ENCODE data around the gene TECTB. TPM values are rescaled to one million over a fixed set of nuclear protein-coding genes. Genes with fewer than 3 reads are reported as not detected.

TECTB gene
- total RNA-seq, 1 experiment from 2014 or later = 0.07 TPM

- Histone ChIP-seq H4K20me1 (ENCODE audit: insufficient read depth) (no peaks in the 10 kb centered on the region), H3K27me3 (ENCODE audit: insufficient read depth, low read length) (no peaks in the 10 kb centered on the region), H3K4me3 (replicated peaks in 1 of 2; ENCODE audit: low read depth in 1 of 2, low read length in 2 of 2) (no peak overlapping the region), H3K27ac (ENCODE audit: low read depth, low read length) (peak overlapping the region; percentile 60), H3K36me3 (ENCODE audit: control insufficient read depth in 1 of 2, insufficient read depth in 2 of 2, low read length in 2 of 2) (no peaks in the 10 kb centered on the region), H3K9me3 (ENCODE audit: control insufficient read depth in 1 of 2, insufficient read depth in 1 of 2, low read depth in 1 of 2, low read length in 2 of 2) (no peaks in the 10 kb centered on the region), H3K4me1 (ENCODE audit: control insufficient read depth in 1 of 2, insufficient read depth in 2 of 2, low read length in 2 of 2) (peaks cover 62 to 78% of the 10 kb centered on the region in 2 experiments), H2AFZ (ENCODE audit: low read depth, low read length, poor library complexity, severe bottlenecking) (peak overlapping the region; percentile 2), H3K79me2 (ENCODE audit: insufficient read depth, low read length) (no peaks in the 10 kb centered on the region), H3K9me2 (ENCODE audit: insufficient read depth) (no peaks in the 10 kb centered on the region), H3K4me2 (ENCODE audit: low read length) (peak overlapping the region; percentile 67), H3K9ac (ENCODE audit: low read length) (peak overlapping the region; percentile 3; the same call in 1 of the 2 replicates)
- no TSS peak for BruUV-seq (replicated peaks)
- ATAC-seq (no peak), DNase-seq (ENCODE audit: low read depth, low spot score) (no peak)
- intact Hi-C loops (cut with micrococcal nuclease) = no loop called here
- POLR2A ChIA-PET = interaction anchor here (0.7 to 1.9 kb wide), 4 partner anchors 42 to 75 kb away, joined by 3 to 5 read pairs (median 4); no protein-coding TSS in a partner anchor
- RAD21 ChIA-PET (ENCODE audit: low non-redundant PET in 1 of 2, low total read pairs in 2 of 2, uncharacterized antibody in 2 of 2, unreplicated experiment in 2 of 2) = no interaction called here
- no peak for TF ChIP-seq POLR2A (IDR thresholded peaks at IDR 0.05; ENCODE audit: borderline replicate concordance, extremely low read depth, insufficient read depth, insufficient read length)
- no peak for TF ChIP-seq SP1 (IDR thresholded peaks at IDR 0.05; ENCODE audit: low read depth)
- no peak for TF ChIP-seq SIN3A (IDR thresholded peaks at IDR 0.05; ENCODE audit: low read depth)
- TF ChIP-seq EGR1 (IDR thresholded peaks at IDR 0.05; ENCODE audit: low read depth) = no peak
- no peak for TF ChIP-seq YY1 (IDR thresholded peaks at IDR 0.05; ENCODE audit: extremely low read depth, insufficient replicate concordance, low read depth, low read length)
- no peak for TF ChIP-seq EZH2 (IDR thresholded peaks at IDR 0.05)
- TF ChIP-seq SRF (IDR thresholded peaks at IDR 0.05; ENCODE audit: low read depth) = no peak
- CTCF ChIA-PET = interaction anchor here (0.8 to 1.7 kb wide), 4 partner anchors 15 to 193 kb away, joined by 3 to 9 read pairs (median 3); no protein-coding TSS in a partner anchor
Measured at GRCh38 chr10:112330162-112330561, 47.0 kb downstream of the TECTB start.

- Histone ChIP-seq H3K27ac (ENCODE audit: low read depth, low read length) (peak overlapping the region; percentile 60), H3K9ac (ENCODE audit: low read length) (peak overlapping the region; percentile 48), H4K20me1 (ENCODE audit: insufficient read depth) (no peaks in the 10 kb centered on the region), H3K9me2 (ENCODE audit: insufficient read depth) (no peaks in the 10 kb centered on the region), H2AFZ (ENCODE audit: low read depth, low read length, poor library complexity, severe bottlenecking) (peak overlapping the region; percentile 2), H3K4me1 (ENCODE audit: control insufficient read depth in 1 of 2, insufficient read depth in 2 of 2, low read length in 2 of 2) (peaks cover 67 to 83% of the 10 kb centered on the region in 2 experiments), H3K4me3 (replicated peaks in 1 of 2; ENCODE audit: low read depth in 1 of 2, low read length in 2 of 2) (no peak overlapping the region), H3K9me3 (ENCODE audit: control insufficient read depth in 1 of 2, insufficient read depth in 1 of 2, low read depth in 1 of 2, low read length in 2 of 2) (no peaks in the 10 kb centered on the region), H3K79me2 (ENCODE audit: insufficient read depth, low read length) (no peaks in the 10 kb centered on the region), H3K4me2 (ENCODE audit: low read length) (peak overlapping the region; percentile 67), H3K36me3 (ENCODE audit: control insufficient read depth in 1 of 2, insufficient read depth in 2 of 2, low read length in 2 of 2) (no peaks in the 10 kb centered on the region), H3K27me3 (ENCODE audit: insufficient read depth, low read length) (no peaks in the 10 kb centered on the region)
- POLR2A ChIA-PET = interaction anchor here (0.7 to 1.7 kb wide), 4 partner anchors 44 to 74 kb away, joined by 3 to 4 read pairs (median 4); no protein-coding TSS in a partner anchor
- CTCF ChIA-PET = interaction anchor here (0.8 to 1.7 kb wide), 4 partner anchors 15 to 194 kb away, joined by 3 to 9 read pairs (median 3); no protein-coding TSS in a partner anchor
- no TSS peak for BruUV-seq (replicated peaks)
- no peak for DNase-seq (ENCODE audit: low read depth, low spot score)
- ATAC-seq = no peak
- intact Hi-C loops (cut with micrococcal nuclease) = no loop called here
- RAD21 ChIA-PET (ENCODE audit: low non-redundant PET in 1 of 2, low total read pairs in 2 of 2, uncharacterized antibody in 2 of 2, unreplicated experiment in 2 of 2) = no interaction called here
- no peak for TF ChIP-seq CTCF (IDR thresholded peaks at IDR 0.05 in 2 of 3, conservative IDR thresholded peaks at IDR 0.05 in 1 of 3; ENCODE audit: borderline replicate concordance in 1 of 3, insufficient read depth in 1 of 3, low read depth in 2 of 3, low read length in 2 of 3)
- no peak; the same call in 1 of the 2 replicates for TF ChIP-seq POLR2AphosphoS5 (IDR thresholded peaks at IDR 0.05; ENCODE audit: low read depth, low read length)
- no peak for TF ChIP-seq ZBTB33 (IDR thresholded peaks at IDR 0.05; ENCODE audit: extremely low read depth, insufficient replicate concordance, low read length)
- no peak for TF ChIP-seq ZFX (IDR thresholded peaks at IDR 0.05)
- TF ChIP-seq EZH2phosphoT487 (IDR thresholded peaks at IDR 0.05; ENCODE audit: borderline replicate concordance) = no peak
- no peak for TF ChIP-seq CBX3 (IDR thresholded peaks at IDR 0.05; ENCODE audit: low read depth)
- TF ChIP-seq RAD21 (IDR thresholded peaks at IDR 0.05; ENCODE audit: low read depth) = no peak
- TF ChIP-seq SRF (IDR thresholded peaks at IDR 0.05; ENCODE audit: low read depth) = no peak
- no peak for TF ChIP-seq MAX (IDR thresholded peaks at IDR 0.05)
- TF ChIP-seq SIN3A (IDR thresholded peaks at IDR 0.05; ENCODE audit: low read depth) = no peak
- TF ChIP-seq SP1 (IDR thresholded peaks at IDR 0.05; ENCODE audit: low read depth) = no peak
- no peak for TF ChIP-seq ZNF274 (IDR thresholded peaks at IDR 0.05; ENCODE audit: low read depth, low read length)
- no peak for TF ChIP-seq ELF1 (IDR thresholded peaks at IDR 0.05; ENCODE audit: borderline replicate concordance, low read depth)
Measured at GRCh38 chr10:112330607-112331160, 47.5 kb downstream of the TECTB start.

Measured in HCT116 (cell line).